ENCODE results near the gene C14orf93. TPM values are rescaled to one million over a fixed set of nuclear protein-coding genes. Genes with fewer than 3 reads are reported as not detected.

Gene C14orf93
- total RNA-seq, 1 donor from 2014 or later, result 12.1 TPM

DNA sequence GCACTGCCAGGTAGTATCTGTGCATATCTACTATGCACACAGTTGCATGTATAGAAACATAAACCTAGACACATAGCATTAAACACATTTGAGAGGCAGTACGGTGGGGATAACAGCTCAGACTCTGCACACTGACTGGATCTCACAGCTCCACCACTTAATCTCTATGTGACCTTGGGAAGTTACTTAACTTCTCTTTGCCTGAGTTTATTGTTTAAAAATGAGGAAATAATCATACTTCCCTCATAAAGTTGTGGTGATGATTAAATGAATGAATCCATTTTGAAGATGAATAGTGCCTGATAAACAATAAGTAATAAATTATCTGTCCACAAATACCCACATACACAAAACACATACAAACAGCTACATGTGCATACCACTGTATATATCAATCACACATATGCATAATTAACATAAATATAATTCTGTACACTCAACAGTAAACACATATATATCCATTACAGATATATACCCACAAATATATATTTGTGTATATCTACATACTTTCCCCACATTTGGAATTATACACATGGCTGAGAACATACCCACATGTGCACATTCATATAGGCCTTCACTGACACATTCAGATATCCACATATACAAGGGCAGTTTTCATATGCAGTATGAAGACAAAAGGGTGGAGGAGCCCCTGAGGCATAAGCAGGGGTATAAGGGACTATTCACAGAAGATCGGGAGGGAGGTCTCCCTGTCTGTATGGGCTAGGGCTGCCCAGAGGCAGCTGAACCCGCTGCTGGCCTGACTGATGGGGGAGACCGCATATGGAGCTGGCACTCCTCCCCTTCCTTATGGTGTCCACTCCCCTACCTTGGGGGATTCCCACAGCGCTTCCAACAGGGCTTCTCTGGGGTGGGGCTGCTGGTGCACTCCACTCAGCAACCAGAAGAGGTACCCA is 41.5 kb upstream of the C14orf93 start:
- DNase-seq, result no peak
- Mint-ChIP-seq H3K9me3 (ENCODE audit: unreplicated experiment) (peaks cover 14% of the 10 kb centered on the region), H3K36me3 (ENCODE audit: unreplicated experiment) (peaks cover 6% of the 10 kb centered on the region), H3K4me3 (ENCODE audit: unreplicated experiment) (peak overlapping the region; percentile 39), H3K27me3 (ENCODE audit: unreplicated experiment) (peaks cover 10% of the 10 kb centered on the region), H3K27ac (ENCODE audit: unreplicated experiment) (peak overlapping the region; percentile 41), H3K4me1 (ENCODE audit: low read depth, unreplicated experiment) (peaks cover 45% of the 10 kb centered on the region)
- TF ChIP-seq, protein P1, sequence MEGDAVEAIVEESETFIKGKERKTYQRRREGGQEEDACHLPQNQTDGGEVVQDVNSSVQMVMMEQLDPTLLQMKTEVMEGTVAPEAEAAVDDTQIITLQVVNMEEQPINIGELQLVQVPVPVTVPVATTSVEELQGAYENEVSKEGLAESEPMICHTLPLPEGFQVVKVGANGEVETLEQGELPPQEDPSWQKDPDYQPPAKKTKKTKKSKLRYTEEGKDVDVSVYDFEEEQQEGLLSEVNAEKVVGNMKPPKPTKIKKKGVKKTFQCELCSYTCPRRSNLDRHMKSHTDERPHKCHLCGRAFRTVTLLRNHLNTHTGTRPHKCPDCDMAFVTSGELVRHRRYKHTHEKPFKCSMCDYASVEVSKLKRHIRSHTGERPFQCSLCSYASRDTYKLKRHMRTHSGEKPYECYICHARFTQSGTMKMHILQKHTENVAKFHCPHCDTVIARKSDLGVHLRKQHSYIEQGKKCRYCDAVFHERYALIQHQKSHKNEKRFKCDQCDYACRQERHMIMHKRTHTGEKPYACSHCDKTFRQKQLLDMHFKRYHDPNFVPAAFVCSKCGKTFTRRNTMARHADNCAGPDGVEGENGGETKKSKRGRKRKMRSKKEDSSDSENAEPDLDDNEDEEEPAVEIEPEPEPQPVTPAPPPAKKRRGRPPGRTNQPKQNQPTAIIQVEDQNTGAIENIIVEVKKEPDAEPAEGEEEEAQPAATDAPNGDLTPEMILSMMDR (IDR thresholded peaks at IDR 0.05; ENCODE audit: partially characterized antibody, unreplicated experiment), result no peak

DNA sequence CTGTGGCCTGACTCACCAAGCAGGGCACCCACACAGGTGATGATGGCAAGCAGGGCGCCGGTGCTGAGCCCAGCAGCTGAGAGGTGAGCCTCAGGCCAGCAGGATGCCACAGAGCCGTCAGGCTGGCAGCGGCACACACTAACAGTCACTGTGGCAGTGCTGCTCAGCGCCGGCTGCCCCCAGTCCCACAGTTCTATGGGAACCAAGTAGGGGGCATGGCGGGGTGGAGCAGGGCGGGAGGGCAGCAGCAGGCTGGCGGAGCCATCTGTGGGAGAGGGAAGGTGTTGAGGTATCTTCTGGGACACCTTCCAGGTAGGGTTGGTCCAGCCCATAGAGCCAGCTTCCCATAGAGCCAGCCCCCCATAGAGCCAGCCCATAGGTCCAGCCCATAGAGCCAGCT is 39.1 kb upstream of the C14orf93 start:
- no peak overlapping the region for H3K4me3 Mint-ChIP-seq (ENCODE audit: unreplicated experiment)

DNA sequence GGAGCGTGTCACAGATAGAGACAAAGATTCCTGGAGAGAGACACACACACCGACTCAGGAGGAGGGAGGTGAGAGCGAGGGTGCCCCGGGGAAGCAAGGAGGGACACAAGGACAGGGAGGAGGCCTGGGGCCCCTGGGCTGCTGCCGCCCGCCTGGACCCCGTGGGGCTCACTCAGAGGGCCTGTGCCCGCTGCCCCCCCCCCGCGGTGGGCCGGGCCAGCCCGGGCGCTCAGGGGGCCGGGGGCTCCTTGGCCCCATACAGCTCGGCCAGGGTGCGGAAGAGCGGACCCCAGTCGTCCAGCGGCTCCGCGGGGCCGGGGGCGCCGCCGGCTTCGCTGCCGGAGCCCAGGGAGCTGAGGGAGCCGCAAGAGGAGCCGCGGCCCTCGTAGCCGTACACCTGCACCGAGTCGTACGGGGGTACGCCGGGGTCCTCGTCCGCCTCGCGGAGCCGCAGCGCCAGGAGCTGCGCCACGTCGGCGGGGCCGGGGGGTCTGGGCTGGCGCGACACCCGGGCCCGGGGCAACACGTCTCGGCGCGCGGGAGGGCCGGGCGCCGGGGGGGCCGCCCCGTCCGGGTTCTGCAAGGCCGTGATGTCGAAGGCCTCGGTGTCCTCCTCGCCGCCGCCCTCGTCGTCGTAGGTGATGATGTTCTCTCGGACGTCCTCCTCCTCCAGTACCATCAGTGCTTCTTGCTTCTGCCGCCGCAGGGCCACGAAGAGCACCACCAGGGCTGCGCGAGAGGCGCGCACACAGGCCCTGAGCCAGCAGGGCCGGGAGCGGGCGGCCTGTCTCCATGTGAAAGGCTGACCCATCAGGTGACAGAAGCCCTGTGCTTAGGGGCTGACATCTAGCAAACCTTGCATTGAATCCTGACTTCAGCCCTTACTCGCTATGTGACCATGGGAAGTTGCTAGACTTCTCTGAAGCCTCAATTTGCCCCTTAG is 38.1 kb upstream of the C14orf93 start:
- TF ChIP-seq, protein P1 (IDR thresholded peaks at IDR 0.05; ENCODE audit: partially characterized antibody, unreplicated experiment), result no peak
- peaks cover 13% of the 10 kb centered on the region for H3K9me3 Mint-ChIP-seq (ENCODE audit: unreplicated experiment)
- DNase-seq, result no peak
- peaks cover 22% of the 10 kb centered on the region for H3K4me1 Mint-ChIP-seq (ENCODE audit: low read depth, unreplicated experiment)
- peak overlapping the region; percentile 15 for H3K27ac Mint-ChIP-seq (ENCODE audit: unreplicated experiment)
- H3K36me3 Mint-ChIP-seq (ENCODE audit: unreplicated experiment), result peaks cover 6% of the 10 kb centered on the region
- H3K27me3 Mint-ChIP-seq (ENCODE audit: unreplicated experiment), result peaks cover 13% of the 10 kb centered on the region
- peak overlapping the region; percentile 22 for H3K4me3 Mint-ChIP-seq (ENCODE audit: unreplicated experiment)

More for the DNA sequence above, 39.1 kb upstream of the C14orf93 start:
- TF ChIP-seq, protein P1 (IDR thresholded peaks at IDR 0.05; ENCODE audit: partially characterized antibody, unreplicated experiment), result no peak
- no peak overlapping the region for H3K27ac Mint-ChIP-seq (ENCODE audit: unreplicated experiment)
- H3K9me3 Mint-ChIP-seq (ENCODE audit: unreplicated experiment), result peaks cover 12% of the 10 kb centered on the region
- peaks cover 6% of the 10 kb centered on the region for H3K36me3 Mint-ChIP-seq (ENCODE audit: unreplicated experiment)
- H3K4me1 Mint-ChIP-seq (ENCODE audit: low read depth, unreplicated experiment), result peaks cover 29% of the 10 kb centered on the region
- DNase-seq, result no peak
- H3K27me3 Mint-ChIP-seq (ENCODE audit: unreplicated experiment), result peaks cover 9% of the 10 kb centered on the region

DNA sequence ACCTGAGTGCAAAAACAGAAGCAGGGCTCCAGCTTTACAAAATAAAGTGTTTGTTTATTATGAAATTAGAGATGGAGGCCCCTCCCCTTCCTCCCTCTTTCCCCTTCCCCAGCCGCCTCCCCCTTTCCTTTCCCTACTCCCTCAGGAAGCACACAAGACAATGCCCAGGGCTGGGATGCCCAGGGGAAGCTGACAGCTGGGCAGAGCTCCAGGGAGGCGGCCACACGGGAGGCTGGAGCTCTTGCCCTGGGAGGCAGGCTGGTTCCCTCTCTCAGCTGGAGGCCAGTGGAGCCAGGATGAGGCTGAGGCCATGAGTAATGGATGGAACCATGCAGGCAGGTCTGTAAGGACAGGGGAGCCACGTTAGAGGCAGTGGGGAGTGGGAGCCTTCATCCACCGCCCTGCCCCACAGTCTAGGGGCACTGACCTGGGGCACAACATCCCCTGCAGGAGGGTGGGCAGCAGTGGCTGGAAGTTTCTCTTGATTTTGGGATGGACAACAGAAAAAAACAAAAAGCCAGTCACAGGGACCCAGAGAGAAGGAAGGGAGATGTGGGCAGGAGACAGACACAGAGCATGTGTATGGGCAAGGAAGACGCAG is 37.2 kb upstream of the C14orf93 start:
- H3K9me3 Mint-ChIP-seq (ENCODE audit: unreplicated experiment), result peaks cover 8% of the 10 kb centered on the region
- peaks cover 15% of the 10 kb centered on the region for H3K4me1 Mint-ChIP-seq (ENCODE audit: low read depth, unreplicated experiment)
- peaks cover 6% of the 10 kb centered on the region for H3K36me3 Mint-ChIP-seq (ENCODE audit: unreplicated experiment)
- peak overlapping the region; percentile 15 for H3K27ac Mint-ChIP-seq (ENCODE audit: unreplicated experiment)
- H3K4me3 Mint-ChIP-seq (ENCODE audit: unreplicated experiment), result peak overlapping the region; percentile 22
- peaks cover 13% of the 10 kb centered on the region for H3K27me3 Mint-ChIP-seq (ENCODE audit: unreplicated experiment)
- TF ChIP-seq, protein P1 (IDR thresholded peaks at IDR 0.05; ENCODE audit: partially characterized antibody, unreplicated experiment), result no peak
- DNase-seq, result no peak
